GM12892 (cell line): Measurements from ENCODE around the gene LRATD1.
"Not testable (repeated sequence)": the region's sequence is repeated elsewhere in the genome, so short reads cannot be mapped to it uniquely, and the experiment has no call there.

Source experiments
- DNase-seq: peaks from one replicate; pipeline ENCODE4 v3.0.0; 2011; ENCODE audit not compliant: insufficient read length
- FAIRE-seq: peaks from 2 replicates; lab custom pipeline; 2011; peaks lifted over from hg19 to GRCh38; lab: Jason Lieb, UNC
- POLR2A ChIP-seq: IDR thresholded peaks from 2 replicates; pipeline ENCODE4 v1.6.1; 2011; ENCODE audit warnings: low read depth, low read length, control low read depth
- POLR2AphosphoS5 ChIP-seq: IDR thresholded peaks from 2 replicates; pipeline ENCODE4 v1.6.1; 2011; ENCODE audit warnings: low read depth, low read length, control low read depth
- TAF1 ChIP-seq: IDR thresholded peaks from 2 replicates; pipeline ENCODE4 v1.6.1; 2011; ENCODE audit warnings: low read depth, mild to moderate bottlenecking, control low read depth, low read length, borderline replicate concordance

Gene LRATD1

GRCh38 chr2:14619441-14619840 is 13.1 kb upstream of the LRATD1 start:
- TF ChIP-seq POLR2AphosphoS5 (no peak), POLR2A (no peak), TAF1 (no peak)
- FAIRE-seq, result no peak
- DNase-seq, result no peak

GRCh38 chr2:14621114-14621513 is 11.4 kb upstream of the LRATD1 start:
- FAIRE-seq, result no peak
- no peak for TF ChIP-seq POLR2A
- no peak for TF ChIP-seq TAF1
- no peak for TF ChIP-seq POLR2AphosphoS5
- DNase-seq, result no peak

GRCh38 chr2:14621906-14622549 is 10.5 kb upstream of the LRATD1 start:
- DNase-seq, result no peak
- FAIRE-seq, result no peak
- TF ChIP-seq POLR2AphosphoS5 (no peak), TAF1 (no peak), POLR2A (no peak)

DNA sequence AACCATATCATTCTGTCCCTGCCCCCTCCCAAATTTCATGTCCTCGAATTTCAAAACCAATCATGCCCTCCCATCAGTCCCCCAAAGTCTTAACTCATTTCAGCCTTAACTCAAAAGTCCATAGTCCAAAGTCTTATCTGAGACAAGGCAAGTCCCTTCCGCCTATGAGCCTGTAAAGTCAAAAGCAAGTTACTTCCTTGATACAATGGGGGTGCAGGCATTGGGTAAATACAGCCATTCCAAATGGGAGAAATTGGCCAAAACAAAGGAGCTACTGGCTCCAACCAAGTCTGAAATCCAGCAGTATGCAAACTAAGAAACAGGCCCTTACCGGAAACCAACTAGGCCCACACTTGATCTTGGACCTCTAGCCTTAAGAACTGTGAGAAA is 10.0 kb upstream of the LRATD1 start:
- DNase-seq, FAIRE-seq: not testable (repeated sequence)

- DNase-seq (no peak), FAIRE-seq (no peak)
- TF ChIP-seq TAF1 (no peak), POLR2AphosphoS5 (no peak), POLR2A (no peak)
Observed at GRCh38 chr2:14623237-14623636, 9.3 kb upstream of the LRATD1 start.

- FAIRE-seq, result no peak
- TF ChIP-seq TAF1 (no peak), POLR2AphosphoS5 (no peak), POLR2A (no peak)
- DNase-seq, result no peak
Observed at GRCh38 chr2:14626873-14627272, 5.6 kb upstream of the LRATD1 start.

DNA sequence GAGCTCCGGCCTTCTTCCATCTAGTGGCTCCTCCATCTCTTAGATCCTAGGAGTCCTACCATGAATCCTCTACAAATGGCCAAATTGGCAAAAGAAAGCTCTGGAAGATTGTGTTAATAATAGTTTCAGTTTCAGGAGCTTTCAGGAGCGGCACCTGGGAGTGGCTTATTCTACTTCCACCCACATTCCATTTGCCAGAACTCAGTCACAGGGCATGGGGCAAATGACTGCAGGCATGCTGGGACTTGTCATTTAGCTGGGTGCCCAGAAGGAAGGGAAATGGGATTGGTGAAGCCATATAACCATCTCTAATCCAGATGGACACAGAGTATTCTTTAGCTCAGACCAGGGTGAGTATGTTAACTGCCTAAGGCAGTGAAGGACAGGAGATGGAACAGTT is 3.6 kb upstream of the LRATD1 start:
- FAIRE-seq (no peak), DNase-seq (no peak)
- TF ChIP-seq TAF1 (no peak), POLR2AphosphoS5 (no peak), POLR2A (no peak)

GRCh38 chr2:14631406-14632040 is 994 bp upstream of the LRATD1 start:
- no peak for TF ChIP-seq POLR2AphosphoS5
- no peak for TF ChIP-seq TAF1
- TF ChIP-seq POLR2A, result no peak
- DNase-seq (no peak), FAIRE-seq (no peak)

DNA sequence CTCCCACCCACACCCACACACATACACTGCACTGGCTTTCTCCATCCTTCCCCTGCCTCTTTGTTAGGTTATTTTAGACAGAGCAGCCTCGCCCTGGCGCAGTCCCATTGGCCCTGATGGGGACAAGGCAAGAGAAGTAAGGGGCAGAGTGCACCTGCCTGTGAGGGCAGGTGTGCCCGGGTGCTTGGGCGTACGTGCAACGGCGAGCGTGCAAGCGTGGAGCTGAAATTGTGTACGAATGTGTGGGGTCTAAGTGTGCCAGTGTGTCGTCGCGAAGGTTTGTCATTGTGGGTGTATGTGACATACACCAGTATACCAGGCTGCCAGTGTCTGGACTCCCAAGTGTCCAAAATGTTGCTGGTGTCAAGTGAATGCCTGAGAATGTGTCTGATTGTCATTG is 544 bp downstream of the LRATD1 start:
- TF ChIP-seq POLR2AphosphoS5 (no peak), TAF1 (no peak), POLR2A (no peak)
- FAIRE-seq (no peak), DNase-seq (no peak)

GRCh38 chr2:14633461-14634181 is 1.1 kb downstream of the LRATD1 start:
- no peak for DNase-seq
- no peak for TF ChIP-seq TAF1
- no peak for TF ChIP-seq POLR2A
- TF ChIP-seq POLR2AphosphoS5, result no peak
- FAIRE-seq, result no peak

DNA sequence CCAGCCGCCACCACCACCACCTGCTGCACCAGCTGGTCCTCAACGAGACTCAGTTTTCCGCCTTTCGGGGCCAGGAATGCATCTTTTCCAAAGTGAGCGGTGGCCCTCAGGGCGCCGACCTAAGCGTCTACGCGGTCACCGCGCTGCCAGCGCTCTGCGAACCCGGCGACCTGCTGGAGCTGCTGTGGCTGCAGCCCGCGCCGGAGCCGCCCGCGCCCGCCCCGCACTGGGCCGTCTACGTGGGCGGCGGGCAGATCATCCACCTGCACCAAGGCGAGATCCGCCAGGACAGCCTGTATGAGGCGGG is 1.6 kb downstream of the LRATD1 start:
- TF ChIP-seq TAF1 (no peak), POLR2A (no peak), POLR2AphosphoS5 (no peak)
- DNase-seq, result no peak
- FAIRE-seq, result no peak
